Suprapubic skin (tissue), 3 donors: ENCODE results near the gene GLB1L2.

Experiments used
- CTCF ChIP-seq, 2 donors: fragments of 200-600 bp in 1 of 2; fragments of 450-650 bp in 1 of 2; sonication (generic) in 1 of 2; IDR thresholded peaks; one replicate each; pipeline ENCODE4 v1.5.1; 2016 to 2019; ENCODE audit warnings: antibody characterized with exemption in 2 of 2, mild to moderate bottlenecking in 1 of 2, moderate library complexity in 1 of 2
- EP300 ChIP-seq: sonication (generic); formaldehyde crosslinking; IDR thresholded peaks from one replicate; pipeline ENCODE4 v1.6.1; 2017; ENCODE audit warnings: antibody characterized with exemption
- POLR2A ChIP-seq, 2 donors: fragments of 450-650 bp; IDR thresholded peaks; one replicate each; pipeline ENCODE4 v1.6.1; 2017; ENCODE audit warnings: antibody characterized with exemption in 2 of 2, mild to moderate bottlenecking in 2 of 2, moderate library complexity in 2 of 2

- no peak for TF ChIP-seq CTCF (IDR thresholded peaks at IDR 0.05)
- no peak for TF ChIP-seq EP300
- no peak for TF ChIP-seq POLR2A (IDR thresholded peaks at IDR 0.05)
Observed at GRCh38 chr11:134333312-134333711, 1.5 kb downstream of the GLB1L2 start.
